H9 (cell line): ENCODE results near the gene PANK2. TPM values are rescaled to one million over a fixed set of nuclear protein-coding genes. Genes with fewer than 3 reads are reported as not detected.

Source experiments
- DNase-seq: peaks from one replicate; pipeline ENCODE4 v3.0.0-alpha.2; 2017
- H2AFZ ChIP-seq: one replicate; pipeline ENCODE4 v1.6.1; 2013; ENCODE audit warnings: mild to moderate bottlenecking, low read length, control low read depth, moderate library complexity
- H2AK5ac ChIP-seq: 2 replicates; pipeline ENCODE4 v1.6.1; 2013; ENCODE audit warnings: low read length, control low read depth, mixed read lengths; ENCODE audit not compliant: insufficient read length
- H2BK120ac ChIP-seq: one replicate; pipeline ENCODE4 v1.6.1; 2013; ENCODE audit warnings: low read depth, mild to moderate bottlenecking, low read length, control low read depth, inconsistent platforms; ENCODE audit not compliant: poor library complexity, severe bottlenecking
- H2BK12ac ChIP-seq: 2 replicates; pipeline ENCODE4 v1.6.1; 2013; ENCODE audit warnings: low read length, control low read depth, mixed read lengths, low read depth; ENCODE audit not compliant: insufficient read length
- H2BK15ac ChIP-seq: 2 replicates; pipeline ENCODE4 v1.6.1; 2013; ENCODE audit warnings: low read depth, low read length, control low read depth
- H2BK20ac ChIP-seq: one replicate; pipeline ENCODE4 v1.6.1; 2013; ENCODE audit warnings: low read depth, mild to moderate bottlenecking, low read length, control low read depth, inconsistent platforms; ENCODE audit not compliant: poor library complexity, severe bottlenecking
- H2BK5ac ChIP-seq: 2 replicates; pipeline ENCODE4 v1.6.1; 2013; ENCODE audit warnings: low read length, control low read depth, mixed read lengths; ENCODE audit not compliant: insufficient read length
- H3K14ac ChIP-seq: 2 replicates; pipeline ENCODE4 v1.6.1; 2013; ENCODE audit warnings: low read length, control low read depth; ENCODE audit not compliant: insufficient read depth
- H3K18ac ChIP-seq: 2 replicates; pipeline ENCODE4 v1.6.1; 2013; ENCODE audit warnings: low read depth, mild to moderate bottlenecking, mixed read lengths, low read length, control low read depth; ENCODE audit not compliant: insufficient read length
- H3K23ac ChIP-seq: 2 replicates; pipeline ENCODE4 v1.6.1; 2013; ENCODE audit warnings: low read length, control low read depth, mixed read lengths, low read depth; ENCODE audit not compliant: insufficient read length
- H3K23me2 ChIP-seq: 2 replicates; pipeline ENCODE4 v1.6.1; 2013; ENCODE audit warnings: low read depth, mild to moderate bottlenecking, mixed read lengths, low read length, control low read depth; ENCODE audit not compliant: insufficient read length, poor library complexity, severe bottlenecking
- H3K27ac ChIP-seq: 2 replicates; pipeline ENCODE4 v1.5.1; 2013; ENCODE audit warnings: low read length, control low read depth, mixed read lengths, low read depth; ENCODE audit not compliant: insufficient read length
- H3K27me3 ChIP-seq: 2 replicates; pipeline ENCODE4 v1.6.1; 2013; ENCODE audit warnings: low read length, control low read depth, inconsistent platforms; ENCODE audit not compliant: insufficient read depth
- H3K4ac ChIP-seq: 2 replicates; pipeline ENCODE4 v1.6.1; 2013; ENCODE audit warnings: low read depth, mild to moderate bottlenecking, control low read depth, inconsistent platforms, low read length, moderate library complexity
- H3K4me1 ChIP-seq: 2 replicates; pipeline ENCODE4 v1.6.1; 2013; ENCODE audit warnings: low read length, control low read depth, inconsistent platforms; ENCODE audit not compliant: insufficient read depth
- H3K4me2 ChIP-seq: 2 replicates; pipeline ENCODE4 v1.6.1; 2013; ENCODE audit warnings: low read length, control low read depth, mixed read lengths; ENCODE audit not compliant: insufficient read length, insufficient read depth
- H3K56ac ChIP-seq: 2 replicates; pipeline ENCODE4 v1.6.1; 2013; ENCODE audit warnings: low read depth, mild to moderate bottlenecking, mixed read lengths, low read length, control low read depth; ENCODE audit not compliant: insufficient read length
- H3K79me1 ChIP-seq: 2 replicates; pipeline ENCODE4 v1.6.1; 2013; ENCODE audit warnings: low read depth, mild to moderate bottlenecking, moderate library complexity, low read length, control low read depth, inconsistent platforms; ENCODE audit not compliant: insufficient read depth, poor library complexity, severe bottlenecking
- H3K79me2 ChIP-seq: 2 replicates; pipeline ENCODE4 v1.6.1; 2013; ENCODE audit warnings: low read length, control low read depth, inconsistent platforms; ENCODE audit not compliant: insufficient read depth
- H3K9ac ChIP-seq: 2 replicates; pipeline ENCODE4 v1.6.1; 2013; ENCODE audit warnings: low read length, control low read depth, mixed read lengths; ENCODE audit not compliant: insufficient read length; ENCODE audit errors: extremely low read depth
- H3K9me3 ChIP-seq: one replicate; pipeline ENCODE4 v1.6.1; 2013; ENCODE audit warnings: low read depth, low read length, inconsistent platforms; ENCODE audit not compliant: control insufficient read depth
- H3T11ph ChIP-seq: one replicate; pipeline ENCODE4 v1.6.1; 2013; ENCODE audit warnings: mild to moderate bottlenecking, low read length, control low read depth, inconsistent platforms
- H4K20me1 ChIP-seq: one replicate; pipeline ENCODE4 v1.6.1; 2013; ENCODE audit not compliant: control insufficient read depth, insufficient read length, insufficient read depth
- H4K5ac ChIP-seq: 2 replicates; pipeline ENCODE4 v1.6.1; 2013; ENCODE audit warnings: low read depth, mild to moderate bottlenecking, mixed read lengths, low read length, control low read depth; ENCODE audit not compliant: insufficient read length
- H4K8ac ChIP-seq: replicated peaks from 2 replicates; pipeline ENCODE4 v1.6.1; 2013; ENCODE audit warnings: low read length, control low read depth, mixed read lengths, low read depth; ENCODE audit not compliant: insufficient read length
- H4K91ac ChIP-seq: 2 replicates; pipeline ENCODE4 v1.6.1; 2013; ENCODE audit warnings: low read depth, mild to moderate bottlenecking, moderate library complexity, mixed read lengths, low read length, control low read depth; ENCODE audit not compliant: insufficient read length
- H3K27ac Mint-ChIP-seq, 3 experiments: 2 replicates in 2 of 3; 3 replicates in 1 of 3; pipeline ENCODE4 v1.8.0; 2020 to 2021; ENCODE audit warnings: mixed read lengths in 3 of 3, mild to moderate bottlenecking in 1 of 3, moderate library complexity in 1 of 3
- H3K27me3 Mint-ChIP-seq: 2 replicates; pipeline ENCODE4 v1.8.0; 2021; ENCODE audit warnings: low read depth, mild to moderate bottlenecking, moderate library complexity, mixed read lengths
- H3K36me3 Mint-ChIP-seq, 3 experiments: 2 replicates in 2 of 3; 3 replicates in 1 of 3; pipeline ENCODE4 v1.8.0; 2020 to 2021; ENCODE audit warnings: low read depth in 3 of 3, mixed read lengths in 3 of 3; ENCODE audit not compliant: insufficient read depth in 1 of 3
- H3K4me1 Mint-ChIP-seq, 2 experiments: 2 replicates each; pipeline ENCODE4 v1.8.0; 2020; ENCODE audit warnings: mixed read lengths in 2 of 2
- H3K4me3 Mint-ChIP-seq, 2 experiments: 2 replicates in 1 of 2; 3 replicates in 1 of 2; pipeline ENCODE4 v1.8.0; 2020 to 2021; ENCODE audit warnings: mild to moderate bottlenecking in 2 of 2, mixed read lengths in 2 of 2, moderate library complexity in 1 of 2
- H3K9me3 Mint-ChIP-seq, 2 experiments: 2 replicates in 1 of 2; 3 replicates in 1 of 2; pipeline ENCODE4 v1.8.0; 2020; ENCODE audit warnings: mild to moderate bottlenecking in 2 of 2, mixed read lengths in 2 of 2, moderate library complexity in 1 of 2
- CTCF ChIP-seq: fragments of 200-600 bp; sonication (generic); conservative IDR thresholded peaks from 3 replicates; pipeline ENCODE4 v1.8.0; 2021; ENCODE audit warnings: antibody characterized with exemption, mild to moderate bottlenecking
- WGBS: extraction: QIAGEN DNeasy Blood & Tissue Kit; methylation state at CpG from one replicate; pipeline ENCODE4 v1.1.7; 2013; ENCODE audit warnings: missing lambda C conversion rate, low lambda C conversion rate, mixed read lengths; ENCODE audit not compliant: insufficient read length; ENCODE audit errors: extremely low coverage; 5-methylcytosine and 5-hydroxymethylcytosine counted together
- total RNA-seq: library from RNA; stranded (reverse); gene quantifications from 2 replicates; pipeline ENCODE4 v1.2.1, GENCODE V29; 2021

PANK2 gene
- total RNA-seq, 1 experiment from 2014 or later = 65.4 TPM

GRCh38 chr20:3876000-3876399 is 13.2 kb upstream of the PANK2 start:
- Histone ChIP-seq H4K20me1 (no peaks in the 10 kb centered on the region), H3K9me3 (no peaks in the 10 kb centered on the region), H2BK120ac (no peak overlapping the region), H3T11ph (no peak overlapping the region), H2BK15ac (no peak overlapping the region), H3K4me1 (no peaks in the 10 kb centered on the region; the same call in 1 of the 2 replicates), H3K27me3 (no peaks in the 10 kb centered on the region), H2AFZ (no peak overlapping the region), H3K27ac (no peak overlapping the region), H3K56ac (no peak overlapping the region), H2BK5ac (no peak overlapping the region), H3K23me2 (no peaks in the 10 kb centered on the region), H3K79me2 (no peaks in the 10 kb centered on the region), H2AK5ac (no peak overlapping the region), H2BK12ac (no peak overlapping the region), H3K23ac (no peak overlapping the region), H2BK20ac (no peak overlapping the region), H3K4me2 (no peak overlapping the region), H3K79me1 (no peaks in the 10 kb centered on the region), H4K5ac (no peak overlapping the region), H3K14ac (no peak overlapping the region), H4K91ac (no peak overlapping the region), H4K8ac (no peak overlapping the region), H3K4ac (no peak overlapping the region), H3K18ac (no peak overlapping the region), H3K9ac (no peak overlapping the region)
- no peaks in the 10 kb centered on the region for H3K9me3 Mint-ChIP-seq
- no peak for TF ChIP-seq CTCF
- peaks cover 5% of the 10 kb centered on the region in 2 experiments; a peak in 3 of 4 replicates for H3K4me1 Mint-ChIP-seq
- no peak for DNase-seq
- no peak overlapping the region for H3K27ac Mint-ChIP-seq
- H3K36me3 Mint-ChIP-seq = peaks cover 3 to 22% (median 20%) of the 10 kb centered on the region in 3 experiments; a peak in 6 of 7 replicates
- H3K27me3 Mint-ChIP-seq = peaks cover 1% of the 10 kb centered on the region; the same call in 1 of the 2 replicates
- no peak overlapping the region for H3K4me3 Mint-ChIP-seq
- no CpG with 5 or more reads among the region's 1 CpG for WGBS
